ENCODE measurements around the gene SCARB1. TPM values are rescaled to one million over a fixed set of nuclear protein-coding genes. Genes with fewer than 3 reads are reported as not detected.
"Not testable (repeated sequence)": the region's sequence is repeated elsewhere in the genome, so short reads cannot be mapped to it uniquely, and the experiment has no call there.

The SCARB1 gene
- total and polyA plus RNA-seq, 9 of the 15 experiments (the other 6 are each of a cell fraction or from before 2014, with no cell fraction given), result 0.56 to 157 (median 52.8) TPM

DNA sequence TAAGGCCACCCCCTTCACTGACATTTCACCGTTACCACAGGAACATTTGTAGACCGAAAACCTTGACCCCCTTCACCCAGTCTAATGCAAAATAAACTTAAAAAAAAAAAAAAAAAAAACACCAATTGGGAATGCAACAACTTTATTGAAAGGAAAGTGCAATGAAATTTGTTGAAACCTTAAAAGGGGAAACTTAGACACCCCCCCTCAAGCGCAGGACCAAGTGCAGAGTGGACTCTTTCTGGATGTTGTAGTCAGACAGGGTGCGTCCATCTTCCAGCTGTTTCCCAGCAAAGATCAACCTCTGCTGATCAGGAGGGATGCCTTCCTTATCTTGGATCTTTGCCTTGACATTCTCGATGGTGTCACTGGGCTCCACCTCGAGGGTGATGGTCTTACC lies 47.9 kb upstream of the SCARB1 start:
- intact Hi-C loops (cut with micrococcal nuclease); BruUV-seq (replicated peaks): not testable (repeated sequence)

More for the DNA sequence above, 47.9 kb upstream of the SCARB1 start:
- peak in 1 of 3 experiments; percentile 1 for TF ChIP-seq YY1 (IDR thresholded peaks at IDR 0.05; ENCODE audit: borderline replicate concordance in 1 of 3, control insufficient read depth in 1 of 3, extremely low read depth in 1 of 3, insufficient read depth in 3 of 3, insufficient read length in 1 of 3, insufficient replicate concordance in 2 of 3, low read depth in 1 of 3, low read length in 2 of 3)
- TF ChIP-seq, protein P1, sequence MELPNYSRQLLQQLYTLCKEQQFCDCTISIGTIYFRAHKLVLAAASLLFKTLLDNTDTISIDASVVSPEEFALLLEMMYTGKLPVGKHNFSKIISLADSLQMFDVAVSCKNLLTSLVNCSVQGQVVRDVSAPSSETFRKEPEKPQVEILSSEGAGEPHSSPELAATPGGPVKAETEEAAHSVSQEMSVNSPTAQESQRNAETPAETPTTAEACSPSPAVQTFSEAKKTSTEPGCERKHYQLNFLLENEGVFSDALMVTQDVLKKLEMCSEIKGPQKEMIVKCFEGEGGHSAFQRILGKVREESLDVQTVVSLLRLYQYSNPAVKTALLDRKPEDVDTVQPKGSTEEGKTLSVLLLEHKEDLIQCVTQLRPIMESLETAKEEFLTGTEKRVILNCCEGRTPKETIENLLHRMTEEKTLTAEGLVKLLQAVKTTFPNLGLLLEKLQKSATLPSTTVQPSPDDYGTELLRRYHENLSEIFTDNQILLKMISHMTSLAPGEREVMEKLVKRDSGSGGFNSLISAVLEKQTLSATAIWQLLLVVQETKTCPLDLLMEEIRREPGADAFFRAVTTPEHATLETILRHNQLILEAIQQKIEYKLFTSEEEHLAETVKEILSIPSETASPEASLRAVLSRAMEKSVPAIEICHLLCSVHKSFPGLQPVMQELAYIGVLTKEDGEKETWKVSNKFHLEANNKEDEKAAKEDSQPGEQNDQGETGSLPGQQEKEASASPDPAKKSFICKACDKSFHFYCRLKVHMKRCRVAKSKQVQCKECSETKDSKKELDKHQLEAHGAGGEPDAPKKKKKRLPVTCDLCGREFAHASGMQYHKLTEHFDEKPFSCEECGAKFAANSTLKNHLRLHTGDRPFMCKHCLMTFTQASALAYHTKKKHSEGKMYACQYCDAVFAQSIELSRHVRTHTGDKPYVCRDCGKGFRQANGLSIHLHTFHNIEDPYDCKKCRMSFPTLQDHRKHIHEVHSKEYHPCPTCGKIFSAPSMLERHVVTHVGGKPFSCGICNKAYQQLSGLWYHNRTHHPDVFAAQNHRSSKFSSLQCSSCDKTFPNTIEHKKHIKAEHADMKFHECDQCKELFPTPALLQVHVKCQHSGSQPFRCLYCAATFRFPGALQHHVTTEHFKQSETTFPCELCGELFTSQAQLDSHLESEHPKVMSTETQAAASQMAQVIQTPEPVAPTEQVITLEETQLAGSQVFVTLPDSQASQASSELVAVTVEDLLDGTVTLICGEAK (IDR thresholded peaks at IDR 0.05), result peak; percentile 70
- TF ChIP-seq, protein P1 (CRISPR knock-in tag; IDR thresholded peaks at IDR 0.05), result peak; percentile 90
- TF ChIP-seq ZNF384 (IDR thresholded peaks at IDR 0.05; ENCODE audit: low read depth, low read length), result peak; percentile 67; the same call in 1 of the 2 replicates
- Histone ChIP-seq H3K4me2 (ENCODE audit: insufficient read depth, low read length) (peak overlapping the region; percentile 35; the same call in 1 of the 2 replicates), H3K4me1 (replicated peaks in 1 of 2; ENCODE audit: control insufficient read depth in 2 of 2, insufficient read depth in 2 of 2, low read length in 2 of 2) (peaks cover 5 to 29% of the 10 kb centered on the region in 2 experiments; a peak in 3 of 5 replicates), H3K79me2 (ENCODE audit: control insufficient read depth, insufficient read depth, low read length) (peaks cover 55% of the 10 kb centered on the region), H3K36me3 (ENCODE audit: control insufficient read depth, insufficient read depth, low read length) (peaks cover 34% of the 10 kb centered on the region), H4K20me1 (replicated peaks; ENCODE audit: control insufficient read depth, insufficient read depth, low read length) (peaks cover 37% of the 10 kb centered on the region)
- POLR2A ChIA-PET, result interaction anchor here (1.0 to 8.2 kb wide), 13 partner anchors 10 to 156 kb away, joined by 3 to 127 read pairs (median 9); no protein-coding TSS in a partner anchor
- H3K9ac ChIP-seq (ENCODE audit: insufficient read depth in 1 of 2, low read depth in 2 of 2, low read length in 2 of 2); H3K9me1 ChIP-seq (ENCODE audit: control insufficient read depth, insufficient read depth, low read length); H3K27me3 ChIP-seq (ENCODE audit: control insufficient read depth in 2 of 2, insufficient read depth in 2 of 2, low read length in 2 of 2); in situ Hi-C loops (cut with MboI); ATAC-seq; DNase-seq (ENCODE audit: extremely low read depth in 1 of 4, low spot score in 3 of 4); CTCF ChIA-PET (ENCODE audit: low intra/inter-chr PET ratio); H3K9me3 ChIP-seq (replicated peaks; ENCODE audit: control insufficient read depth, insufficient read depth, low read depth, low read length); FAIRE-seq; H2AFZ ChIP-seq (ENCODE audit: low read depth, low read length); H3K4me3 ChIP-seq; H3K27ac ChIP-seq (ENCODE audit: extremely low read depth, low read depth, low read length): not testable (repeated sequence)
- 75% methylated on average over 5 of the region's 6 CpGs for WGBS (ENCODE audit: insufficient coverage, low coverage, missing lambda C conversion rate)
